Panc1 (cell line): ENCODE data around the gene SMIM24. TPM values are rescaled to one million over a fixed set of nuclear protein-coding genes. Genes with fewer than 3 reads are reported as not detected.

Experiments
- ATAC-seq: fragments of 200-7000 bp; cut with Tn5 transposase; 2 replicates; pipeline ENCODE4 v1.9.1; 2020; ENCODE audit warnings: mild to moderate bottlenecking, moderate library complexity
- BruUV-seq: library from RNA; stranded (reverse); fragments of 400-500 nt; replicated peaks from 2 replicates; lab custom pipeline; 2021; lab: Mats Ljungman, UMichigan
- CTCF ChIA-PET: fragments of 300-600 bp; sonication (Branson Sonifier 250); formaldehyde crosslinking; loops from one replicate; lab custom pipeline; 2022; ENCODE audit warnings: antibody characterized with exemption; lab: Charles Lee
- POLR2A ChIA-PET: fragments of 300-600 bp; sonication (Branson Sonifier 250); formaldehyde crosslinking; loops from one replicate; lab custom pipeline; 2022; ENCODE audit warnings: antibody characterized with exemption; lab: Charles Lee
- DNase-seq: peaks from one replicate; pipeline ENCODE4 v3.0.0-alpha.2; 2010; ENCODE audit warnings: low read depth, low spot score
- H3K27ac ChIP-seq: 2 replicates; pipeline ENCODE4 v1.5.1; 2011; ENCODE audit warnings: mild to moderate bottlenecking, low read length, inconsistent platforms
- H3K27me3 ChIP-seq: fragments of 200-500 bp; sonication (Bioruptor generic); 2 replicates; pipeline ENCODE4 v1.6.0; 2014; ENCODE audit warnings: low read length, inconsistent platforms; ENCODE audit not compliant: control insufficient read depth, insufficient read depth
- H3K36me3 ChIP-seq: fragments of 200-500 bp; sonication (Bioruptor generic); 2 replicates; pipeline ENCODE4 v1.5.1; 2014; ENCODE audit warnings: inconsistent platforms, mild to moderate bottlenecking, low read length, moderate library complexity; ENCODE audit not compliant: control insufficient read depth, insufficient read depth
- H3K4me1 ChIP-seq: 2 replicates; pipeline ENCODE4 v1.5.1; 2011; ENCODE audit warnings: inconsistent platforms, mild to moderate bottlenecking, low read length, moderate library complexity; ENCODE audit not compliant: control insufficient read depth, insufficient read depth
- H3K4me3 ChIP-seq, 2 experiments: 2 replicates each; pipeline ENCODE4 v1.5.1; 2011 to 2012; ENCODE audit warnings: low read depth in 2 of 2, low read length in 2 of 2, mild to moderate bottlenecking in 2 of 2, inconsistent platforms in 1 of 2, moderate library complexity in 1 of 2
- H3K9me3 ChIP-seq: fragments of 200-500 bp; sonication (Bioruptor generic); 2 replicates; pipeline ENCODE4 v1.5.1; 2014; ENCODE audit warnings: low read depth, mild to moderate bottlenecking, inconsistent platforms, low read length, moderate library complexity; ENCODE audit not compliant: control insufficient read depth, insufficient read depth
- CTCF ChIP-seq: fragments of 450-650 bp; IDR thresholded peaks from 2 replicates; pipeline ENCODE4 v1.5.1; 2017; ENCODE audit warnings: mild to moderate bottlenecking
- POLR2AphosphoS5 ChIP-seq: IDR thresholded peaks from 2 replicates; pipeline ENCODE4 v1.6.1; 2012; ENCODE audit warnings: mild to moderate bottlenecking, low read depth, low read length, moderate library complexity
- REST ChIP-seq, 2 experiments: IDR thresholded peaks; 2 replicates each; pipeline ENCODE4 v1.6.1; 2011 to 2012; ENCODE audit warnings: low read depth in 2 of 2, control low read depth in 1 of 2, low read length in 1 of 2, mild to moderate bottlenecking in 1 of 2, moderate library complexity in 1 of 2; ENCODE audit not compliant: insufficient read depth in 1 of 2
- SIN3A ChIP-seq: IDR thresholded peaks from 2 replicates; pipeline ENCODE4 v1.6.1; 2012; ENCODE audit warnings: low read depth, mild to moderate bottlenecking, low read length, moderate library complexity, borderline replicate concordance; ENCODE audit not compliant: insufficient read depth
- TCF7L2 ChIP-seq: IDR thresholded peaks from 2 replicates; pipeline ENCODE4 v1.6.1; 2011; ENCODE audit warnings: mild to moderate bottlenecking, low read depth, low read length, inconsistent platforms
- in situ Hi-C: cut with HindIII; loops from 2 replicates; pipeline ENCODE4 v1.10.0; 2016; ENCODE audit warnings: low sequenced_read_pairs, low pct_unique_long_range_greater_than_20kb
- intact Hi-C: fragments of 100-400 bp; cut with micrococcal nuclease; formaldehyde crosslinking; loops from one replicate; pipeline ENCODE4 v1.10.0; 2022; ENCODE audit not compliant: unreplicated experiment
- total RNA-seq: library from RNA; stranded (reverse); gene quantifications from one replicate; pipeline ENCODE4 v1.2.1, GENCODE V29; 2021; ENCODE audit not compliant: unreplicated experiment

The SMIM24 gene
- total RNA-seq, 1 experiment from 2014 or later: 0.28 TPM

GRCh38 chr19:3524078-3524842 is 43.9 kb upstream of the SMIM24 start:
- Histone ChIP-seq H3K36me3 (no peaks in the 10 kb centered on the region), H3K4me1 (no peaks in the 10 kb centered on the region), H3K9me3 (no peaks in the 10 kb centered on the region), H3K27ac (no peak overlapping the region), H3K4me3 (no peak overlapping the region), H3K27me3 (no peaks in the 10 kb centered on the region)
- no peak for ATAC-seq
- POLR2A ChIA-PET: no interaction called here
- no peak for TF ChIP-seq CTCF
- TF ChIP-seq TCF7L2: no peak
- TF ChIP-seq POLR2AphosphoS5: no peak
- no peak for TF ChIP-seq SIN3A
- TF ChIP-seq REST (IDR thresholded peaks at IDR 0.05; ENCODE audit: insufficient read depth in 1 of 2, low read depth in 2 of 2, low read length in 1 of 2): no peak
- in situ Hi-C loops: no loop called here
- no peak for DNase-seq
- no TSS peak for BruUV-seq
- intact Hi-C loops: no loop called here
- CTCF ChIA-PET: no interaction called here

GRCh38 chr19:3523361-3524077 is 43.2 kb upstream of the SMIM24 start:
- intact Hi-C loops: no loop called here
- Histone ChIP-seq H3K4me1 (no peaks in the 10 kb centered on the region), H3K4me3 (no peak overlapping the region), H3K9me3 (no peaks in the 10 kb centered on the region), H3K27me3 (no peaks in the 10 kb centered on the region), H3K36me3 (no peaks in the 10 kb centered on the region), H3K27ac (no peak overlapping the region)
- CTCF ChIA-PET: no interaction called here
- in situ Hi-C loops: no loop called here
- ATAC-seq (no peak), DNase-seq (no peak)
- BruUV-seq: no TSS peak
- POLR2A ChIA-PET: no interaction called here
- TF ChIP-seq SIN3A (no peak), TCF7L2 (no peak), REST (IDR thresholded peaks at IDR 0.05; ENCODE audit: insufficient read depth in 1 of 2, low read depth in 2 of 2, low read length in 1 of 2) (no peak), CTCF (no peak), POLR2AphosphoS5 (no peak)
